AG04449 (cell line): ENCODE measurements around the gene TP73.

Source experiments
- CTCF ChIA-PET: fragments of 350-600 bp; formaldehyde crosslinking; extraction: SDS; loops from one replicate; lab custom pipeline; 2021; ENCODE audit warnings: antibody characterized with exemption; lab: Yijun Ruan, JAX
- POLR2A ChIA-PET: fragments of 400-600, 350-600 bp; formaldehyde crosslinking; extraction: SDS; loops from one replicate; lab custom pipeline; 2020; ENCODE audit warnings: antibody characterized with exemption, inconsistent platforms; lab: Yijun Ruan, JAX
- DNase-seq: peaks from one replicate; pipeline ENCODE4 v3.0.0-alpha.2; 2010; ENCODE audit warnings: low read depth, low spot score
- H3K4me3 ChIP-seq: 2 replicates; pipeline ENCODE4 v1.5.1; 2011; ENCODE audit warnings: low read depth, mild to moderate bottlenecking, control low read depth, low read length
- CTCF ChIP-seq: IDR thresholded peaks from one replicate; pipeline ENCODE4 v1.5.1; 2011; ENCODE audit warnings: mild to moderate bottlenecking, moderate library complexity, low read length, control low read depth, inconsistent platforms; ENCODE audit not compliant: insufficient read depth; ENCODE audit errors: missing control alignments

Gene TP73

GRCh38 chr1:3690282-3691065 lies 38.2 kb downstream of the TP73 start:
- ChIA-PET CTCF (interaction anchor here (1.0 kb wide), 1 partner anchor 34 kb away, joined by 3 read pairs; no protein-coding TSS in a partner anchor), POLR2A (no interaction called here)
- DNase-seq, result no peak
- no peak for TF ChIP-seq CTCF
- no peak overlapping the region for H3K4me3 ChIP-seq

- TF ChIP-seq CTCF, result no peak
- ChIA-PET CTCF (interaction anchor here (1.0 kb wide), 1 partner anchor 33 kb away, joined by 3 read pairs; no protein-coding TSS in a partner anchor), POLR2A (no interaction called here)
- no peak overlapping the region for H3K4me3 ChIP-seq
- DNase-seq, result no peak
Measured at GRCh38 chr1:3691421-3692204, 39.3 kb downstream of the TP73 start.

GRCh38 chr1:3692598-3692997 lies 40.3 kb downstream of the TP73 start:
- no peak for DNase-seq
- CTCF ChIA-PET, result no interaction called here
- POLR2A ChIA-PET, result no interaction called here
- no peak for TF ChIP-seq CTCF
- H3K4me3 ChIP-seq, result no peak overlapping the region

GRCh38 chr1:3693321-3693720 lies 41.0 kb downstream of the TP73 start:
- CTCF ChIA-PET, result no interaction called here
- no peak overlapping the region for H3K4me3 ChIP-seq
- DNase-seq, result no peak
- POLR2A ChIA-PET, result no interaction called here
- no peak for TF ChIP-seq CTCF

- no peak overlapping the region for H3K4me3 ChIP-seq
- DNase-seq, result no peak
- TF ChIP-seq CTCF, result peak; percentile 83
- ChIA-PET CTCF (interaction anchor here (0.6 to 2.6 kb wide), 10 partner anchors 9 to 242 kb away, joined by 3 to 17 read pairs (median 4); no protein-coding TSS in a partner anchor), POLR2A (no interaction called here)
Measured at GRCh38 chr1:3695326-3696217, 43.3 kb downstream of the TP73 start.
